ENCODE results near the gene FAM118B.

DNA sequence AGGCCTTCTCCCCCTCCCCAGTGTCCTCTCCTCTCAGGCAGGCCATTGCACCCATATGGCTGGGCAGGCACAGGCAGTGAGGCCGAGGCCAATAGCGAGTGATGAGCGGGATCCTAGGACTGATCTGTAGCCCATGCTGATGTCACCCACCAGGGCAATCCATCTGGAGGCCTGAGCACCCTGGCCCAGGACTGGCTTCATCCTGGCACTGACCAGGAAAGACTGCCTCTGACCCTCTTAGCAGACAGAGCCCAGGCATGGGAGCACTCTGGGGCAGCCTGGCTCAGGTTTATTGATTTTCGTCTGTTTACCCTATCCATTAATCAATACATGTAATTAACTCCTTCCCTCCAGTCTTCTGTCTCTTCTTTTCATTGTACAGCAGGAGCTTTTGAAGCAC lies 66.2 kb downstream of the FAM118B start:
- no peak for TF ChIP-seq TAF1 (IDR thresholded peaks at IDR 0.05; ENCODE audit: low read depth)
- no peak for TF ChIP-seq RAD21 (IDR thresholded peaks at IDR 0.05; ENCODE audit: low read depth)
- TF ChIP-seq MAX (IDR thresholded peaks at IDR 0.05): no peak
